Activated T-cell treated with anti-CD3 and anti-CD28 coated beads for 1 hour (primary cell): ENCODE measurements around the gene RITA1.

ENCODE experiments used
- DNase-seq: peaks from one replicate; pipeline ENCODE4 v3.0.0-alpha.2; 2020; ENCODE audit warnings: low read depth

RITA1 gene

DNA sequence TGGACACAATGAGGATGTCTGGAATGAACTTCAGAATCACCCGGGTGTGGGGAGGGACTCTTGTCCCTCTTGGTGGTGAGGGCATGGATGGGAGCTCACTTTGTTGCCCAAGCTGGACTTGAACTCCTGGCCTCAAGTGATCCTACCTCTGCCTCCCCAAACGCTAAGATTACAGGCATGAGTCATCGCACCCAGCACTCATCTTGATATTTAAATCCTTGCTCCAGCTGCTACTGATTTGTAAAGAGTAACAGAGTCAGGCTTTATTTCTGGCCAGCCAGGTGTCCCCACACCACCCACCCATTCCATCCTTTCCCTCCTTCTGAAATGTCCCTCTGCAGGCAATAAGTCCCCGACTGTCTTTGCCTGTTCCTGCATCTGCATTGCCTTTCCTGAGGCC lies 5.2 kb upstream of the RITA1 start:
- no peak for DNase-seq

- no peak for DNase-seq
These were observed 3.5 kb upstream of the RITA1 start for GRCh38 chr12:113181975-113182374.

DNA sequence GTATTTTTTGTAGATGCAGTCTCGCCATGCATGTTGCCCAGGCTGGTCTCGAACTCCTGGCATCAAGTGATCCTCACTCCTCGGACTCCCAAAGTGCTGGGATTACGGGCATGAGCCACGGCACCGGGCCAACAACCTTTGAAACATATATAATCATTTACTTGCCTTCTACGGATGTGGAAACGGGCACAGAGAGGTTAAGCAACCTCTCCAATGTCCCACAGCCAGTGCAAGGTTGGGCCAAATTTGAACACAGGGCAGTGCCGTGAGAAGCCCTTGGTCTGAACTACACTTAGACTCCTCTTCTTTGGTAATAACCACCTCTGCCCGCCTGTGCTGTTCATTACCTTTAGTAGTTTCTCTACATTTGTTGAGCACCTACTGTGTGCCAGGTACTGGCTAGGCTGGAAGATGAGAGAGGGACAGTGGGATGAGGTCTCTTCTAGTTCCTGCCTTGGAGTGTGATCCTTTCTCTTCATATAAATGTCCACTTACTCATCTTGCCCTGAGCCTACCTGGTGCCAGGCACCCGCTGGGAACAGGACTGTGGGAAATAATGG lies 2.4 kb upstream of the RITA1 start:
- no peak for DNase-seq

GRCh38 chr12:113184098-113184899 lies 1.2 kb upstream of the RITA1 start:
- no peak for DNase-seq

- peak; percentile 71 for DNase-seq
These were observed 681 bp upstream of the RITA1 start for GRCh38 chr12:113184900-113185179.

DNA sequence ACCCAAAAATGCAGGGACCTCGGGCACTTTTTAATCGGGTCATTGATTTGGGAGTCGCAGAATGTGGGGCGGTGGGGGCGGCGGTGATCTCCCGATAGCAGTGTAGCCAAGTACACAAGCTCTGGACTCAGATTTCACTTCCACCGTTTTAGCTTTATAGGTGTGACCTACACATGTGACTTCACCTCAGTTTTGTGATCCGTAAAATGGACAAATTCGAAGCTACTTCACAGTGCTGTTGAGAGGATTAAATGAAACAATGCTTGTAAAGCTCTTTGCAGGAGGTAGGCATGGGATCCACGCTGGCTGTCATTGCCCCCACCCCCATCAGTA lies 478 bp downstream of the RITA1 start:
- no peak for DNase-seq

- no peak for DNase-seq
These were observed 1.3 kb downstream of the RITA1 start for GRCh38 chr12:113186666-113187325.

GRCh38 chr12:113189361-113189760 lies 3.8 kb downstream of the RITA1 start:
- no peak for DNase-seq

DNA sequence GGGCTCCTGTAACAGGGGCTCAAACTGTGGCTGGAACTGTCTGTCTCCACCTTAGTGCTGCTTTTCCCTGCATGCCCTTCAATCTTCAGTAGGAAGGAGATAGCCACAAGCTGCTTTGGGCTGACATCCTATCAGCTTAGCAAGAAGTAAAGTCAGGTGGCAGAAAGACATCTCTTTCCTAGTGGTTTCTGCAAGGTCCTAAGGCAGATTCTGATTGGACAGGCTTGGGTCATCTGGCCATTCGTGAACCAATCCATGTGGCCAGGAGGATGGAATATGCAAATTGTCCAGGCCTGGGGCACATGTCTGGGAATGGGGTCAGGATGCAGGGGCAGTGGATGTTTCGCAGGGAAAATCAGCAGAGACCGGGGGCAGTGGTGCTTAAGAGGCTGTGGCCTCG lies 5.2 kb downstream of the RITA1 start:
- DNase-seq = no peak

GRCh38 chr12:113191227-113191626 lies 5.7 kb downstream of the RITA1 start:
- no peak for DNase-seq

DNA sequence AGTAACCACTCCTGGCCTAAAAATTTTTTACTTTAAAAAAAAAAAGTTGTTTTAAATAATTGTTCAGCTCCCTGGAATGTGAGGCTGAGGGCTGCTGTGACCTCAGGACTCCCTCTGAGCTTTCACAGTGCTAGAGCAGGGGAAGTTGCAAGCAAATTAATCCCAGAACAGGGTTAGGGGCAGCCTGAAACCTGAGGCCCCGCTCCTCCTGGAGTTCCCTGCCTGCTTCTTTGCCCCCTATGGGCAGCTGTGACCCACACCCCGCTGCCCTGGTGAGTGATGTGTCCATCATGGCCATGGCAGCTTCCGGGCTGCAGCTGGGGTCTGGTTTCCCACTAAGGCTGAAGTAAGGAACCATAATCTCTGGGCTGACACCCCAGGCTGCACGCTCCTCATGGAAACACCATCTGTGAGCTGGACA lies 9.5 kb downstream of the RITA1 start:
- DNase-seq = no peak

DNA sequence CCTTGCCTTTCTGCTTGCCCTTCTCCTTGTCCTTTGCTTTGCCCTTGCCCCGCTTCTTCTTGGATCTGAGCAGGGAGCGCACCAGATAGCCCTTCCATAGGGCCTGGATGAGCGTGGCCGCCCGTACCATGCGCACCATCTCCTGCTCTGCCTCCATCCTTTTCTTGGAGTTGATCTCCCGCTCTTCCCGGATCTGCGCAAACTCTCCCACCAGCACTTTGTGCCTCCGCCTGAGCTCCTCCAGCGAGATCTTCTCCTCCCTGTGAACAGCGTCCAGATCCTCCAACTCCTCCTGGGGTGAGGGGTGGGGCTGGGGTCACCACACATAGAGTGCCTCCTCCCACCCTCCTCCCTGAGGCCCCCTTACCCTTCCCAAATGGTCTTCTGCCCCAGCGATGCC lies 10.1 kb downstream of the RITA1 start:
- no peak for DNase-seq

DNA sequence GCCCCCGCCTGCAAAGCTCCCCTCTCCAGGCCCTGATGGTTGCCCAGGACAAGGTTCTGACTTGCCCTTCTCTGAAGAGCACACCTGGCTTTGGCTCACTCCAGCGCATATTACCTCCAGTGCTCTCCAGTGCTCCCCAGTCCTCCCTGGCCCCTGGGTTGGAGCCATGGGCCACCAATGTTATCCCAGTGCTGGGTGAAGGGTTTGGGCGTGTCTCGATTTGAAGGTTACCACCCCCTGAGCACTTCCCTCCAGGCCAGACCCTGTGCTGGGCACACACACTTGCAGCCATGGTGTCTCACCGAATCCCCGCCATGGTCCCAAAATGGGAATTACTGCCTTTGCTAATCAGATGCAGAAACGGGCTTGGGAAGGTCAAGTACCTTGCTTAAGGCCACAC lies 11.1 kb downstream of the RITA1 start:
- no peak for DNase-seq

DNA sequence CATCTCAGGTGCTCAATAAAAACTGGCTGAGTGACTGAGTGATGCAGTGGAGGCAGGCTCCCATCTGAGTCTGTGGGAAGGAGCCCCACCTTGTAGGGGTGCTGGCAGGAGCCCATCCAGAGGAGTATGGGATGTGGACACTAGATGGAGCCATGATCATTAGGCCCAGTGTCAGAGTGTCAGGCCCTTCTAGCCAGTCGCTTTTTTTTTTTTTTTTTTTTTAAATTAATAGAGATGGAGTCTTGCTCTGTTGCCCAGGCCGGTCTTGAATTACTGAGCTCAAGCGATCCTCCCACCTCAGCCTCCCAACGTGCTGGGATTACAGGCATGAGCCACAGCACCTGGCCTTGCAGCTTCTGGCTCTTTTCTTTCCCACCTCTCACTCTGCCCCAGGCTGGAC lies 11.5 kb downstream of the RITA1 start:
- DNase-seq = peak; percentile 27

GRCh38 chr12:113197518-113198077 lies 12.1 kb downstream of the RITA1 start:
- DNase-seq = no peak

DNA sequence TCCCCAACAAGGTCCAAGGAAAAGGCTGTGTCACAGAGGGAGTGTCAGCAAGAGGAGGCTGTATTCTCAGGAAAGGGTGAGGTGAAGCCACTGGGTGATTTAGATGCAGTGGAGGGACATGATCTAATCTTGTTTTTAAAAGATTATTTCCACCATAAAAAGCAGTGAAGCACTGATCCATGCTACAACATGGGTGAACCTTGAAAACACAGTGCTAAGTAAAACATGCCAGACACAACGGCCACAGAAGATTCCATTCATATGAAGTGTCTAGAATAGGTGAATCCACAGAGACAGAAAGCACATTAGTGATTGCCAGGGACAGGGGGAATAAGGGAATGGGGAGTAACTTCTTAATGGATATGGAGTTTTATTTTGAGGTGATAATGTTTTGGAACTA lies 12.8 kb downstream of the RITA1 start:
- no peak for DNase-seq

GRCh38 chr12:113200021-113200797 lies 14.7 kb downstream of the RITA1 start:
- DNase-seq = no peak

- no peak for DNase-seq
These were observed 16.0 kb downstream of the RITA1 start for GRCh38 chr12:113201187-113202177.

DNA sequence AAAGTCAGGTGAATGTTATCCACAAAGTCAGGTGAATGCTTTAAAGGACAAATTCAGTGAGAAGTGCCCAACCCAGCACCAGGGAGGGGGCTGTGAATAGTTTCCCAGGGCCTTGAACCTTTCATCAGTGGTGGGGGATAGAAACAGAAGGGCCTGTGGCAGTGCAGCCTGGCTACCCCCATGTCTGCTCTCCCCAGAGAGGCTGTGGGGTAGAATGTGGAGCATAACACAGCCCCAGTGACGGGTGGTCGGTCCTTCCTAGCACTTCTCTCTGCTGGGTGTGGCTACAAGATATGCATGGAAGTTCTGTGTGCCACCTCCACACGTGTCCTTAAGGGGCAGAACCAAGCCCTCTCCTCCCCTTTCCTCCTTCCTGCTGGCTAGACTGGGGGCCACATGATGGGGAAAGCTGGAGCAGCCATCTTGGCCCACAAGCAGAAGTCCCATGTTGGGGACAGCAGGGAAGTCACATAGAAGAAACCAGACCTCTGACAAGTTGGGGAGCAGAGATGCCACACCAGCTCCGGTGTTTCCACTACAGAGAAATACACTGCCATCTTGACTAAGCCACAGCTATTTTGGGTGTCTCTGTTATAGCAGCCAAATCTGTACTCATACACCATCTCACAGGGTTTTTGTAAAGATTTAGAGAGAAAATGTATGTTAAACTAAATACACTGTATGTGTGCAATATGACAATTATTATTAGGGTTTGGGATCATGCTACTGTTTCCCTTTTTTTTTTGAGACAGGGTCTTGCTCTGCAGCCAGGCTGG lies 17.0 kb downstream of the RITA1 start:
- DNase-seq = no peak
